GM23338 (cell line): Measurements from ENCODE around the gene ZNF446. TPM values are rescaled to one million over a fixed set of nuclear protein-coding genes. Genes with fewer than 3 reads are reported as not detected.

Experiments
- ATAC-seq: fragments of 200-7000 bp; cut with Tn5 transposase; 3 replicates; pipeline ENCODE4 v1.9.1; 2020
- DNase-seq: peaks from one replicate; pipeline ENCODE4 v3.0.0-alpha.2; 2015; ENCODE audit warnings: low spot score
- H2AFZ ChIP-seq: fragments of 200-600 bp; sonication (generic); 2 replicates; pipeline ENCODE4 v1.8.0; 2016; ENCODE audit warnings: antibody characterized with exemption, mild to moderate bottlenecking, moderate library complexity
- H3F3A ChIP-seq: fragments of 200-600 bp; sonication (generic); replicated peaks from 2 replicates; pipeline ENCODE4 v1.8.0; 2017; ENCODE audit warnings: antibody characterized with exemption, mixed run types, low read depth
- H3K27ac ChIP-seq: fragments of 200-600 bp; sonication (generic); 2 replicates; pipeline ENCODE4 v1.6.1; 2016; ENCODE audit warnings: low read depth
- H3K27me3 ChIP-seq: fragments of 200-600 bp; sonication (generic); 2 replicates; pipeline ENCODE4 v1.8.0; 2016; ENCODE audit warnings: mild to moderate bottlenecking, mixed run types, moderate library complexity; ENCODE audit not compliant: insufficient read depth
- H3K36me3 ChIP-seq: fragments of 200-600 bp; sonication (generic); 2 replicates; pipeline ENCODE4 v1.8.0; 2016; ENCODE audit warnings: mild to moderate bottlenecking; ENCODE audit not compliant: insufficient read depth
- H3K4me1 ChIP-seq: fragments of 200-600 bp; sonication (generic); 2 replicates; pipeline ENCODE4 v1.8.0; 2016; ENCODE audit warnings: mild to moderate bottlenecking, moderate library complexity; ENCODE audit not compliant: insufficient read depth
- H3K4me2 ChIP-seq: fragments of 200-600 bp; sonication (generic); 2 replicates; pipeline ENCODE4 v1.7.1; 2017; ENCODE audit warnings: mixed run types
- H3K4me3 ChIP-seq: fragments of 200-600 bp; sonication (generic); 2 replicates; pipeline ENCODE4 v1.6.1; 2016; ENCODE audit warnings: mixed run types
- H3K79me2 ChIP-seq: fragments of 200-600 bp; sonication (generic); replicated peaks from 2 replicates; pipeline ENCODE4 v1.8.0; 2017; ENCODE audit warnings: mild to moderate bottlenecking; ENCODE audit not compliant: insufficient read depth
- H3K9me2 ChIP-seq: fragments of 200-600 bp; sonication (generic); 2 replicates; pipeline ENCODE4 v1.8.0; 2017; ENCODE audit not compliant: insufficient read depth
- H4K20me1 ChIP-seq: fragments of 200-600 bp; sonication (generic); replicated peaks from 2 replicates; pipeline ENCODE4 v1.8.0; 2017; ENCODE audit warnings: mild to moderate bottlenecking; ENCODE audit not compliant: insufficient read depth
- H3K27ac Mint-ChIP-seq: 2 replicates; pipeline ENCODE4 v1.8.0; 2020; ENCODE audit warnings: inconsistent platforms, mild to moderate bottlenecking, moderate library complexity, mixed read lengths
- H3K27me3 Mint-ChIP-seq: 3 replicates; pipeline ENCODE4 v1.8.0; 2022; ENCODE audit warnings: low read depth, mild to moderate bottlenecking, moderate library complexity, mixed read lengths, inconsistent platforms; ENCODE audit not compliant: insufficient read depth, poor library complexity
- H3K36me3 Mint-ChIP-seq: 3 replicates; pipeline ENCODE4 v1.8.0; 2021; ENCODE audit warnings: low read depth, mild to moderate bottlenecking, inconsistent platforms, moderate library complexity, mixed read lengths
- H3K4me1 Mint-ChIP-seq: 3 replicates; pipeline ENCODE4 v1.8.0; 2020; ENCODE audit warnings: mild to moderate bottlenecking, inconsistent platforms, mixed read lengths
- H3K4me3 Mint-ChIP-seq: 3 replicates; pipeline ENCODE4 v1.8.0; 2021; ENCODE audit warnings: moderate library complexity, mild to moderate bottlenecking, inconsistent platforms, mixed read lengths
- H3K9me3 Mint-ChIP-seq: 3 replicates; pipeline ENCODE4 v1.8.0; 2020; ENCODE audit warnings: moderate library complexity, mild to moderate bottlenecking, inconsistent platforms, mixed read lengths
- CREB1 ChIP-seq: fragments of 250-450 bp; sonication (Bioruptor Pico); IDR thresholded peaks from 2 replicates; pipeline ENCODE4 v1.5.0; 2020; ENCODE audit warnings: low read depth, mild to moderate bottlenecking, moderate library complexity
- CTCF ChIP-seq, 2 experiments: fragments of 200-600 bp in 1 of 2; sonication (generic) in 1 of 2; conservative IDR thresholded peaks; 2 replicates each; pipeline versions ENCODE4 v1.5.1 to v1.6.1; 2016 to 2017; ENCODE audit warnings: antibody characterized with exemption in 2 of 2, low read depth in 2 of 2, mild to moderate bottlenecking in 2 of 2, moderate library complexity in 1 of 2
- EZH2 ChIP-seq: fragments of 200-600 bp; sonication (generic); IDR thresholded peaks from one replicate; pipeline ENCODE4 v1.8.0; 2017; ENCODE audit warnings: antibody characterized with exemption, mild to moderate bottlenecking, low read depth; ENCODE audit not compliant: unreplicated experiment
- EZH2phosphoT487 ChIP-seq: fragments of 200-600 bp; sonication (generic); IDR thresholded peaks from one replicate; pipeline ENCODE4 v1.8.1; 2018; ENCODE audit warnings: antibody characterized with exemption; ENCODE audit not compliant: unreplicated experiment
- JUNB ChIP-seq: IDR thresholded peaks from one replicate; pipeline ENCODE4 v1.6.1; 2016; ENCODE audit warnings: antibody characterized with exemption; ENCODE audit not compliant: unreplicated experiment
- NANOG ChIP-seq: IDR thresholded peaks from 2 replicates; pipeline ENCODE4 v1.6.1; 2016; ENCODE audit warnings: antibody characterized with exemption, borderline replicate concordance
- REST ChIP-seq: IDR thresholded peaks from one replicate; pipeline ENCODE4 v1.6.1; 2018; ENCODE audit warnings: antibody characterized with exemption; ENCODE audit not compliant: unreplicated experiment
- STAT1 ChIP-seq: IDR thresholded peaks from one replicate; pipeline ENCODE4 v1.6.1; 2016; ENCODE audit warnings: antibody characterized with exemption; ENCODE audit not compliant: unreplicated experiment
- ZNF114 ChIP-seq: fragments of 250-450 bp; sonication (Bioruptor Pico); IDR thresholded peaks from 2 replicates; pipeline ENCODE4 v1.5.0; 2020; ENCODE audit warnings: mild to moderate bottlenecking, moderate library complexity
- ZNF331 ChIP-seq: fragments of 250-450 bp; sonication (Bioruptor Pico); IDR thresholded peaks from 2 replicates; pipeline ENCODE4 v1.5.0; 2020; ENCODE audit warnings: low read depth, mild to moderate bottlenecking, moderate library complexity
- ZNF462 ChIP-seq: fragments of 250-450 bp; sonication (Bioruptor Pico); IDR thresholded peaks from 2 replicates; pipeline ENCODE4 v1.5.0; 2020; ENCODE audit warnings: mild to moderate bottlenecking, moderate library complexity
- polyA plus RNA-seq: library from polyadenylated mRNA; unstranded; fragments of >200 nt; fragmentation: Nextera tagmentation; extraction: Ambion mirVana; gene quantifications from 2 replicates; pipeline ENCODE4 v1.2.1, GENCODE V29; 2016
- total RNA-seq: library from RNA; depleted of rRNA; stranded (reverse); fragments of >200 nt; shearing (Covaris generic); gene quantifications from 2 replicates; pipeline ENCODE4 v1.2.3, GENCODE V29; 2014

The ZNF446 gene
- total and polyA plus RNA-seq, 2 experiments from 2014 or later = 2.1 to 5.6 TPM

- no peak for TF ChIP-seq ZNF331
- TF ChIP-seq JUNB = no peak
- TF ChIP-seq CREB1 (CRISPR knock-in tag) = no peak
- no peak for TF ChIP-seq EZH2
Observed at GRCh38 chr19:58497634-58498170, 21.6 kb downstream of the ZNF446 start (continued).

GRCh38 chr19:58498316-58499020, 22.3 kb downstream of the ZNF446 start:
- H3K27me3 ChIP-seq = no peaks in the 10 kb centered on the region
- H3K4me1 Mint-ChIP-seq = peaks cover 17% of the 10 kb centered on the region
- peak overlapping the region; percentile 95 for H3K4me2 ChIP-seq
- no peaks in the 10 kb centered on the region for H3K36me3 ChIP-seq
- no peak overlapping the region for H3K27ac Mint-ChIP-seq
- no peak; the same call in 1 of the 3 replicates for ATAC-seq
- H3K4me1 ChIP-seq = no peaks in the 10 kb centered on the region
- H3K9me2 ChIP-seq = no peaks in the 10 kb centered on the region
- H3K4me3 ChIP-seq = peak overlapping the region; percentile 82
- peak overlapping the region; percentile 99; the same call in 1 of the 2 replicates for H2AFZ ChIP-seq
- no peaks in the 10 kb centered on the region for H3K36me3 Mint-ChIP-seq
- H4K20me1 ChIP-seq = no peaks in the 10 kb centered on the region
- H3K27ac ChIP-seq = no peak overlapping the region
- no peaks in the 10 kb centered on the region; the same call in 2 of the 3 replicates for H3K9me3 Mint-ChIP-seq
- DNase-seq = no peak
- peak overlapping the region; percentile 81 for H3K4me3 Mint-ChIP-seq
- peaks cover 7% of the 10 kb centered on the region for H3K27me3 Mint-ChIP-seq
- H3F3A ChIP-seq = peaks cover 8% of the 10 kb centered on the region
- 0 out of 2 replicates have a peak, but pooled peaks cover 4% of the 10 kb centered on the region for H3K79me2 ChIP-seq
- TF ChIP-seq CREB1 (CRISPR knock-in tag) = no peak
- TF ChIP-seq STAT1 = no peak
- TF ChIP-seq CTCF (conservative IDR thresholded peaks at IDR 0.05; ENCODE audit: low read depth in 2 of 2) = no peak
- no peak for TF ChIP-seq ZNF331
- TF ChIP-seq ZNF462 (CRISPR knock-in tag) = no peak
- TF ChIP-seq EZH2 = no peak
- TF ChIP-seq EZH2phosphoT487 = no peak
- TF ChIP-seq REST = no peak
- no peak for TF ChIP-seq JUNB
- no peak for TF ChIP-seq ZNF114 (CRISPR knock-in tag)
- TF ChIP-seq NANOG = no peak
